Activated CD8-positive, alpha-beta memory T cell treated with anti-CD3 and anti-CD28 coated beads, Interleukin-2, amount 10 ng/mL, durations not matched to agents 7 days and 5 days (primary cell): Measurements from ENCODE around the gene FCGR2B. TPM values are rescaled to one million over a fixed set of nuclear protein-coding genes. Genes with fewer than 3 reads are reported as not detected.
"Not testable (repeated sequence)": the region's sequence is repeated elsewhere in the genome, so short reads cannot be mapped to it uniquely, and the experiment has no call there.

Experiments used
- ATAC-seq: fragments of 150-1000 bp; cut with Tn5 transposase; one replicate; pipeline ENCODE4 v1.10.0; 2021; ENCODE audit warnings: moderate library complexity
- CTCF ChIA-PET: fragments of 350-600 bp; sonication (Branson Sonifier 250); formaldehyde crosslinking; loops from one replicate; lab custom pipeline; 2021; ENCODE audit warnings: antibody characterized with exemption; lab: Charles Lee
- DNase-seq: peaks from one replicate; pipeline ENCODE4 v3.0.0-alpha.2; 2020
- H3K27ac Mint-ChIP-seq: one replicate; pipeline ENCODE4 v1.8.0; 2021; ENCODE audit warnings: mild to moderate bottlenecking, mixed read lengths
- H3K27me3 Mint-ChIP-seq: one replicate; pipeline ENCODE4 v1.8.0; 2021; ENCODE audit warnings: mixed read lengths
- H3K36me3 Mint-ChIP-seq: one replicate; pipeline ENCODE4 v1.8.0; 2021; ENCODE audit warnings: mild to moderate bottlenecking, mixed read lengths
- H3K4me1 Mint-ChIP-seq: one replicate; pipeline ENCODE4 v1.8.0; 2021; ENCODE audit warnings: mixed read lengths
- H3K4me3 Mint-ChIP-seq: one replicate; pipeline ENCODE4 v1.8.0; 2021; ENCODE audit warnings: mild to moderate bottlenecking, moderate library complexity, mixed read lengths
- H3K9me3 Mint-ChIP-seq: one replicate; pipeline ENCODE4 v1.8.0; 2022; ENCODE audit warnings: low read depth, mixed read lengths
- total RNA-seq, 2 experiments: library from RNA; stranded (reverse); gene quantifications; one replicate each; pipeline ENCODE4 v1.2.3, GENCODE V29; 2021

The FCGR2B gene
- total RNA-seq, 2 experiments from 2014 or later = 0.20 TPM; not detected in 1

DNA sequence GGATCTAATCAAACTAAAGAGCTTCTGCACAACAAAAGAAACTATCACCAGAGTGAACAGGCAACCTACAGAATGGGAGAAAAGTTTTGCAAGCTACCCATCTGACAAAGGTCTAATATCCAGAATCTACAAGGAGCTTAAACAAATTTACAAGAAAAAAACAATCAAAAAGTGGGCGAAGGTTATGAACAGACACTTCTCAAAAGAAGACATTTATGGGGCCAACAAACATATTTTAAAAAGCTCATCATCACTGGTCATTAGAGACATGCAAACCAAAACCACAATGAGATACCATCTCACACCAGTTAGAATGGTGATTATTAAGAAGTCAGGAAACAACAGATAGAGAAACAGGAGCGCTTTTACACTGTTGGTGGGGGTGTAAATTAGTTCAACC, 35.4 kb downstream of the FCGR2B start:
- ATAC-seq, H3K4me1 Mint-ChIP-seq, CTCF ChIA-PET, H3K27ac Mint-ChIP-seq, H3K36me3 Mint-ChIP-seq, H3K9me3 Mint-ChIP-seq, DNase-seq, H3K4me3 Mint-ChIP-seq: not testable (repeated sequence)
- peaks cover 56% of the 10 kb centered on the region for H3K27me3 Mint-ChIP-seq

DNA sequence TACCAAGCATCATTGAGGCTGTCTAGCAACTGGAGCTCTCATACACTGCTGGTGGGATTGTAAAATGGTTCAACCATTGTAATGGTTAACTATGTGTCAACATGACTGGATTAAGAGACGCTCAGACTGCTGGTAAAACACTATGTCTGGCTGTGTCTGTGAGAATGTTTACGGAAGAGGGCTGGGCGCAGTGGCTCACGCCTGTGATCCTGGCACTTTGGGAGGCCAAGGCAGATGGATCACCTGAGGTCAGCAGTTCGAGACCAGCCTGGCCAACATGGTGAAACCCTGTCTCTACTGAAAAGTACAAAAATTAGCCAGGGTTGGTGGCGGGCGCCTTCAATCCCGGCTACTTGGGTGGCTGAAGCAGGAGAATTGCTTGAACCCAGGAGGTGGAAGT, 39.3 kb downstream of the FCGR2B start:
- H3K4me3 Mint-ChIP-seq = no peak overlapping the region
- ATAC-seq = no peak
- H3K27ac Mint-ChIP-seq = no peak overlapping the region

DNA sequence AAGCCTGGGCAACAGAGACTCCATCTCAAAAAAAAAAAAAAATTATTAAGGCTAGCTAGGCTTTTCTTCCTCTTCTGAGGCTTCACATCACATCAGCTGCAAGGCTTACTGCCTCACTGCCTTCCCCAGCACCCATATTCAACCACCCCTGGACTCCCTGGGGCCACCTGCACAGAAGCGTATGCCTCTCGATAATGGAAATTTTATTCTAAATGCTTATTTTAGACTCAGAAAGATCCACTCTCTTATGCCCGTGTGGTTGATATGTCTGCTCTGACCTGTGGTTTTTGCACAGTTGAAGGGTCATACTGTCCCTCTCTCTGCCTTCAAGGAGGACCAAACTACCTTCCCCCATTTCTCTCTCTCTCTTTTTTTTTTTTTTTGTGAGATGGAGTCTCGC, 42.6 kb downstream of the FCGR2B start:
- H3K4me1 Mint-ChIP-seq = no peaks in the 10 kb centered on the region
- no peak overlapping the region for H3K4me3 Mint-ChIP-seq
- H3K27me3 Mint-ChIP-seq = peaks cover 21% of the 10 kb centered on the region
- CTCF ChIA-PET = interaction anchor here (0.6 to 1.4 kb wide), 2 partner anchors 15 to 24 kb away, joined by 3 to 4 read pairs; no protein-coding TSS in a partner anchor
- no peaks in the 10 kb centered on the region for H3K9me3 Mint-ChIP-seq
- DNase-seq = no peak
- no peak overlapping the region for H3K27ac Mint-ChIP-seq
- no peaks in the 10 kb centered on the region for H3K36me3 Mint-ChIP-seq
- ATAC-seq = no peak

More for the DNA sequence above, 39.3 kb downstream of the FCGR2B start:
- Mint-ChIP-seq H3K36me3 (no peaks in the 10 kb centered on the region), H3K27me3 (peaks cover 31% of the 10 kb centered on the region), H3K9me3 (no peaks in the 10 kb centered on the region), H3K4me1 (no peaks in the 10 kb centered on the region)
- DNase-seq = no peak
- CTCF ChIA-PET = no interaction called here

DNA sequence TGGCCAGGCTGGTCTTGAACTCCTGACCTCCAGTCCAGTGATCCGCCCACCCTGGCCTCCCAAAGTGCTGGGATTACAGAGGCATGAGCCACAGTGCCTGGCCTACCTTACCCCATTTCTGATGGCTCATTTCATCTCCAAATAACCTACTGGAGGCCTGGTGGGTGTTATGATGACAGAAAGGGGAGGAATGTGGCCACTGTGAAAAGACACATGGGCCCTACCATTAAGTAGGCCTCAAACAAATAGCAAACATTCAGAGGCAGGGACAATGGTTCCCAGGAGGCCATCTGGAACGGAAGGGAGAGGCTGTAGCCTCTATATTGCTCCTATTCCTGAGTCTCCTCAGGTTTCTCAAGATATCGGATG, 43.2 kb downstream of the FCGR2B start:
- no peak for ATAC-seq
- CTCF ChIA-PET = no interaction called here
- DNase-seq = no peak
- H3K9me3 Mint-ChIP-seq = no peaks in the 10 kb centered on the region
- H3K4me3 Mint-ChIP-seq = no peak overlapping the region
- peaks cover 21% of the 10 kb centered on the region for H3K27me3 Mint-ChIP-seq
- H3K4me1 Mint-ChIP-seq = no peaks in the 10 kb centered on the region
- no peak overlapping the region for H3K27ac Mint-ChIP-seq
- no peaks in the 10 kb centered on the region for H3K36me3 Mint-ChIP-seq

DNA sequence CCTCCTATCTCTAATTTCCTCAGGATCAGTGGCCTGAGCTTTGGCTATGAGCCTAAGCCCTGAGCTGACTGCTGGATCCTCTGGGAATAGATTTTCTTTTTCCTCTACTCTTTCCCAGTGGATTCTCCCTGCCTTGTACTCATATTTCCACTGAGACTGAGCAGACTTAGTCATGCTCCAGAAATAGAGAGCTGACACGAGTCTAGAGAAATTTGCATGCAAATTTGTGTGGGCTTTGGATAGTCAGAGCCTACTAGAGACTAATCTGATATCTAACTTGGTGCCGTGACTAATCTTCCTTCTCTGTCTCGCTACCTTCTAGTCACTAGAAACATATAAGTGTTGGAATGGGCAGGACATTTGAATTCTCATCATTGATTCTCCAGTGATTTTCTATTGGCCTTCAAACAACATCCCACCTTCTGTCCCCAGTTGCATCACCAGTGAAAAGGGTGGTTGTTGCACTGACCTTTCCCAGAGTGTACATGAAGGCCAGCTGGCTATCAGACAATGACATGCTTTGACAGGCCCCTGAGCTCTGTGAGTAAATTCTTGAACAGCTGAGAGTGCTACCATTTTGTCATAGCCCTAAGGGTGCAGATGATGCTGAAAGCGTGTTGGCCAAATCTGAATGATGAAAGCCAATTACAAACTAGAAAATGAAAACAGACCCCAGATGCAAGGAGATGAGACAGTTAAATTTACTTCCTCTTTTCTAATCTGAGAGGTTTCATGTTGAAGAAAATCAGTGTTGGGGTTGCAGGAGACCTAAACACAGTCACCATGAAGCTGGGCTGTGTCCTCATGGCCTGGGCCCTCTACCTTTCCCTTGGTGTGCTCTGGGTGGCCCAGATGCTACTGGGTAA, 43.8 kb downstream of the FCGR2B start, which contains the start of gene FCRLA:
TSS of gene FCRLA (plus strand) at position 748 of the 866 bp plus-strand sequence. CDS start at position 784, 36 bp downstream.
- Mint-ChIP-seq H3K36me3 (no peaks in the 10 kb centered on the region), H3K4me1 (no peaks in the 10 kb centered on the region), H3K4me3 (no peak within 1 kb of the TSS), H3K27me3 (peaks cover 20% of the 10 kb centered on the region), H3K9me3 (no peaks in the 10 kb centered on the region), H3K27ac (no peak within 1 kb of the TSS)
- ATAC-seq = no peak
- no peak for DNase-seq
- CTCF ChIA-PET = interaction anchor here (0.8 kb wide), 1 partner anchor 219 kb away, joined by 3 read pairs; no protein-coding TSS in a partner anchor

DNA sequence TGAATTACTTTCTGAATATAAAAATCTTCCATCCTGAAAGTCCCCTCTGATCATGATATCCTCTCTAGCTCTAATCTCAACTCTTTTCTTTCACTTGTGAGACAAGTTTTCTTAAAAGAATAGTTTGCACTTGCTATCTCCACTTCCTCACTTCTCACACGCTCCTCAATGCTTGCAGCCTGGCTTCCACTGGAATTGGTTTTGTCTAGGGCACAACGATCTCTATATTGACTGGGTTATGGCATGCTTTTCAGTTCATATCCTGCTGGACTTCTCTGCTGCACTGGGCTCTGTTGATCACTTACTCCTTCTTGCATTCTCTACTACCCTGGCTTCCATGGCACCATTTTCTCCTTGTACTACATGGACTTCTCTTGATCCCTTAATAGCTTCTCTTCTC, 44.6 kb downstream of the FCGR2B start:
- Mint-ChIP-seq H3K36me3 (no peaks in the 10 kb centered on the region), H3K27me3 (peaks cover 12% of the 10 kb centered on the region), H3K9me3 (no peaks in the 10 kb centered on the region), H3K4me3 (no peak overlapping the region), H3K27ac (no peak overlapping the region), H3K4me1 (no peaks in the 10 kb centered on the region)
- ATAC-seq (no peak), DNase-seq (no peak)
- CTCF ChIA-PET = interaction anchor here (0.8 kb wide), 1 partner anchor 220 kb away, joined by 3 read pairs; no protein-coding TSS in a partner anchor

DNA sequence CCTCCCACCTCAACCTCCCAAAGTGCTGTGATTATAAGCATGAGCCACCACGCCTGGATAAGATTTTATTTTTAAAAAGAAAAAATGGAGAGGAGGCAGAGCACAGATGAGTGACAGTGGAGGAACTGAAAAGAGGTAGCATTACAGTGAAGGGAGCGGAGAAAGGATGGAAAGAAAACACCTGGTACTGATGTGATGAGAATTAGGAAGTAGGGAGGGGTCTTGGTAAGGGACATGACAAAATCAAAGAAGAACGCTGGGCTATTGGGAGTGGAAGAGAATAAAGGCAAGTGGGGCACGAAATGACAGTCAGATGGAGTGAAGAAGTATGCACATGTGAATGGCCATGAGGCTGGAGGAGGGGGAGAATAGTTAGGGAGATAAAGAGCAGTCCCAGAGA, 46.4 kb downstream of the FCGR2B start:
- CTCF ChIA-PET = interaction anchor here (2.2 kb wide), 1 partner anchor 17 kb away, joined by 6 read pairs; no protein-coding TSS in a partner anchor
- ATAC-seq = no peak
- no peak overlapping the region for H3K4me3 Mint-ChIP-seq

DNA sequence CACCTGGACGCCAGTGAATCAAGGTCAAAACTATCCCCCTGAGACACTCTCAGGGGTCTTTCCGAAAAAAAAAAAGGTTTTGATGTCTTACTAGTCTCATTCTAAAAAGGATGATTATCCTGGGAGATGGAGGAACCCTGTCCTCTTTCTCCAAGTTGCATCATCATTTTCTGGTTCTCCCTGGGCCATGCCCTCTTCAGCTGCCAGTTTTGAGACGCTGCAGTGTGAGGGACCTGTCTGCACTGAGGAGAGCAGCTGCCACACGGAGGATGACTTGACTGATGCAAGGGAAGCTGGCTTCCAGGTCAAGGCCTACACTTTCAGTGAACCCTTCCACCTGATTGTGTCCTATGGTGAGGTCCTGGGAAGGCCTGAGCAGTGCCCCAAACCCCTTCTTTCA, 47.6 kb downstream of the FCGR2B start:
- no peak for DNase-seq
- CTCF ChIA-PET = interaction anchor here (2.2 kb wide), 1 partner anchor 16 kb away, joined by 6 read pairs; no protein-coding TSS in a partner anchor
- ATAC-seq = no peak
- H3K4me1 Mint-ChIP-seq = no peaks in the 10 kb centered on the region
- no peaks in the 10 kb centered on the region for H3K36me3 Mint-ChIP-seq
- H3K27me3 Mint-ChIP-seq = peaks cover 13% of the 10 kb centered on the region
- no peak overlapping the region for H3K27ac Mint-ChIP-seq
- H3K4me3 Mint-ChIP-seq = no peak overlapping the region
- H3K9me3 Mint-ChIP-seq = no peaks in the 10 kb centered on the region

More for the DNA sequence above, 46.4 kb downstream of the FCGR2B start:
- H3K27ac Mint-ChIP-seq = no peak overlapping the region
- DNase-seq = no peak
- H3K4me1 Mint-ChIP-seq = no peaks in the 10 kb centered on the region
- H3K27me3 Mint-ChIP-seq = peaks cover 5% of the 10 kb centered on the region
- no peaks in the 10 kb centered on the region for H3K9me3 Mint-ChIP-seq
- H3K36me3 Mint-ChIP-seq = no peaks in the 10 kb centered on the region

DNA sequence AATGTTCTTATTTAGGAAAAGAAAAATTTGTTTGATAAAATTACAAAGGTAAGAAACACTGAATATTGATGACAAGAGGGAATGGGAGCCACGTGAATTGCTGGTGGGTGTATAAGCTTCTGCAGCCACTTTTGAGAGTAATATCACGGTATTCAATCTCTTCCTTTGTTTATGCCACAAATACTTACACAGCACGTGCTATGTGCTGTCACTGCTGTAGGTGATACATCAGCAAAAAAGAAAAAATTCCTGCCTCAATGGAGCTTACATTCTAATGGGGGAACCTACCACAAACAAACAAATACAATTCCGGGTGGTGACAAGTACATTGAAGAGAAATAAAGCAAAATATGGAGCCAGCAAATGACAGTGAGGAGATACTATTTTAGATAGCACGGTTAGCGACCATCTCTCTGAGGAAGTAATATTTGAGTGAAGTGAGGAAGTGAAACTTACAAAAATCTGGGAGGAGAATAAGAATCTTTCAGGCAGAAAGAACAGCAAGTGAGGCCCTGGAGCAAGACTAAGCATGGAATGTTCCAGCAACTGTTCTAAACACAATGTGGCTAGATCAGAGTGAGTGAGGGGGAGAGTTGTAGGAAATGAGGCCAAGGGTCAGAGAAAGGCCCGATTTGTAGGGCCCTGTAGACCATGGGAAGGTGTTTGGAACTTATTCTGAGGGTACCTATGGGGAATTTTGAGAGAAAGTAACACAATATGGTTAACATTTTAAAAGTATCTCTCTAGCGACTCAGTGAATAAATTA, 55.8 kb downstream of the FCGR2B start:
- Mint-ChIP-seq H3K27ac (peak overlapping the region; percentile 61), H3K36me3 (peaks cover 1% of the 10 kb centered on the region), H3K27me3 (peaks cover 27% of the 10 kb centered on the region), H3K9me3 (no peaks in the 10 kb centered on the region), H3K4me1 (peaks cover 21% of the 10 kb centered on the region), H3K4me3 (no peak overlapping the region)
- ATAC-seq (no peak), DNase-seq (no peak)
- CTCF ChIA-PET = no interaction called here

DNA sequence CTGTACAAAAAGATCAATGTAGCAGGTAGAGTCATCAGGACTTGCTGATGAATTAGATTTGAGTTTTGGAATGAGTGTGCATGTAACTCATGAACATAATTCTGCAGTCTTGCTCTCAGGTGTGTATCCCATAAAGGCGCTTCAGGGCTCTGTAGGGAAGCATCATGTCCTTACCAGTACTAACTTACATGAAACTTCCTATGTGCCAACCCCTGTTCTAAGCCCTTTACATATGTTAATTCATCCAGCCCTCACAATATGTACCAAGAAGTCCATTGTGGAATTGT, 56.3 kb downstream of the FCGR2B start:
- CTCF ChIA-PET = no interaction called here
- ATAC-seq (no peak), DNase-seq (no peak)
- H3K27me3 Mint-ChIP-seq = peaks cover 30% of the 10 kb centered on the region
- no peaks in the 10 kb centered on the region for H3K9me3 Mint-ChIP-seq
- H3K4me1 Mint-ChIP-seq = peaks cover 21% of the 10 kb centered on the region
- peaks cover 1% of the 10 kb centered on the region for H3K36me3 Mint-ChIP-seq
- no peak overlapping the region for H3K4me3 Mint-ChIP-seq
- no peak overlapping the region for H3K27ac Mint-ChIP-seq

DNA sequence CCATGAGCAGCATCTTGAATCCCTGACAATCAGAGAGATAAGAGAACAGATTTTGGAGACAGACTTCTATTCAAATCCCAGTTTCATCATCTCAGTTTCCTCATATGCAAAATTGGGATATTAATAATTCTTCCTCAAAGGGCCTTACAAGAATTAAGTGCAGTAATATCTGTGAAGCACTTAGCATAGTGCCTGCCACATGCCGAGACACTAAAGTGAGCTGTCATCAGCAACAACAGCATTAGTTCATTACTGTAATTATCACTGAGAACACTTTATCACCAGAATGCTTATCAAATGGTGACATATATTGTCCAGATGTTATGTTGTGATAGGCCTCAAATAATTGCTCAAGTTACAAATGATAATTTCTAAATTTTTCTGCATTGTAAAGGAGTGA, 57.5 kb downstream of the FCGR2B start:
- peaks cover 31% of the 10 kb centered on the region for H3K27me3 Mint-ChIP-seq
- no peaks in the 10 kb centered on the region for H3K9me3 Mint-ChIP-seq
- peaks cover 1% of the 10 kb centered on the region for H3K36me3 Mint-ChIP-seq
- H3K4me1 Mint-ChIP-seq = peaks cover 22% of the 10 kb centered on the region
- ATAC-seq = no peak
- CTCF ChIA-PET = no interaction called here
- no peak overlapping the region for H3K27ac Mint-ChIP-seq
- no peak overlapping the region for H3K4me3 Mint-ChIP-seq
- DNase-seq = no peak

DNA sequence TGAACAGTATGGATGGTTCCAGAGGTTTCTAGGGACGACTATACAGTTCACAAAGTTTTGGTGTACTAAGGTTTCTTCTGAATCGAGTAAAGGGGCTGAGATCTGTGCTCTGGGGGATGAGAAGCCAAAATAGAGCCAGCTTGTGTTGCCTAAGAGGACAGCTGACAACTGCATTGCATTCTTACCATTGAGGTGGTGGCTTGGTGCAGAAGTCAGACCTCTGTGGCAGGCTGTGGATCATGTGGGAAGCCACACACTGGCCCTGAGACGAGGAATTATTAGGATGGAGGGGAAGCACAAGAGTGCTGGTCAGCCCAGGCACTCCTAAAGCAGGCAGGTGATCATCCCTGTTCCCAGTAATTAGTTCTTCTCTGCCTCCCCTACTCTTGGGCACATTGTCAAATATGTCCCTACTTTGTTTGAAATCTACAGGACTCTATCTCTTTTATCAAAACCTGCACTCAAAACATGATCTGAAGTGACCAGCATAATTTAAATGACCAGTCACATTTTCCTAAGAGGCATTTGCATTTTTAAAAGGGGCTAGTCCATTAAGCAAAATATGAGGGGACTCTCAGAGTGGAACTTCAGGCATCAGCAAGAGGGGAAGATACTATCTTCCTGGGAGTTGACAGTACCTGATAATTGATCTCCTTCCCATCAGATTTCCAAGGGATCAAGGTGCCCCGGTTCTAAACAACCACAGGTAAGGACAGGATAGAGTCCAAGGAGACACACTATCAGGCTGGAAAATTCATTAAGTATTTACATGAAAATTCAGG, 58.2 kb downstream of the FCGR2B start, which contains the start of gene FCRLB:
TSS of gene FCRLB (plus strand) at position 589 of the 782 bp plus-strand sequence. CDS start 1,129 bp downstream, outside the sequence.
- Mint-ChIP-seq H3K27me3 (peaks cover 37% of the 10 kb centered on the region), H3K4me1 (peaks cover 28% of the 10 kb centered on the region), H3K4me3 (no peak within 1 kb of the TSS), H3K27ac (no peak within 1 kb of the TSS), H3K36me3 (peaks cover 1% of the 10 kb centered on the region), H3K9me3 (no peaks in the 10 kb centered on the region)
- DNase-seq (no peak), ATAC-seq (no peak)
- CTCF ChIA-PET = no interaction called here
